Amniotic stem cell (primary cell): ENCODE results near the gene GRIA4.

ENCODE experiments used
- DNase-seq: peaks from one replicate; lab custom pipeline; 2025; lab: John Stamatoyannopoulos, UW

The GRIA4 gene

DNA sequence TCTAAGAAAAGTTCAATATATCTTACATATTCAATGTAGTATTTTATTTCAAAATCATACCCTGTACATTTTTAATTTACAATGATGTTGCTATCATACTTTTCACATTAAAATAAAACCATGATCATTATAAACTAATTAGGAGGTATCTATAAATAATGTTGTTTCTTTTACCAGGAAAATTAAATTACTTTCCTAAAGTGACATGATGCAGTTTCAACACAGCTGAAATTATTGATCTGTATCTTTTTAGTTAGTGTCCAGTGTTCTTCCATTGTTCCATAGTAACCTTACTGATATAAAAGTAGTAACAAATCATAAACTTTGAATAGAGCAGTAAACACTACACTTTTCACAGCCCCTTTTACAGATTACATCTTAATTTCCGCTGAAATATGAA, 29.7 kb downstream of the GRIA4 start:
- DNase-seq: no peak

DNA sequence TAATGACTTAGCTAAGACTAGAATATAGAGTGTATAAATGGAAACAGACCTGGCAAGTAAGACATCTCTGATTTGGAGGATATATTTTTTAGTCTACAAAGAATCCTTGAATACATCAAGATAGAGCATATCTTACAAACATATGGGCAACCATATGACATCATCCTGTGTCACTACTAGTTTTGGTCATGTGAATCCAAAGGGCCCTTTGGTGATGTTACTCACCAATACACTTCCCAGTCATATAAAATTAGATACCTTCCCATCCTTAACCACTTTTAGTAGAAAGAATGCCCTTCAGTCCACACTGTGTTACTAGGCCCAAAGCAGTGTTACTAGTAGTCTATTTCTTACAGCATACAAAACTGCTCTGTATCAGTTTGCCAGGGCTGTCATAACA, 31.6 kb downstream of the GRIA4 start:
- DNase-seq: no peak

GRCh38 chr11:105642870-105643269, 33.0 kb downstream of the GRIA4 start:
- DNase-seq: no peak

GRCh38 chr11:105644839-105645573, 35.1 kb downstream of the GRIA4 start:
- DNase-seq: no peak

GRCh38 chr11:105647780-105648179, 37.9 kb downstream of the GRIA4 start:
- no peak for DNase-seq

GRCh38 chr11:105648762-105649161, 38.9 kb downstream of the GRIA4 start:
- no peak for DNase-seq

GRCh38 chr11:105665281-105665680, 55.4 kb downstream of the GRIA4 start:
- DNase-seq: no peak

GRCh38 chr11:105667441-105667840, 57.6 kb downstream of the GRIA4 start:
- DNase-seq: no peak

DNA sequence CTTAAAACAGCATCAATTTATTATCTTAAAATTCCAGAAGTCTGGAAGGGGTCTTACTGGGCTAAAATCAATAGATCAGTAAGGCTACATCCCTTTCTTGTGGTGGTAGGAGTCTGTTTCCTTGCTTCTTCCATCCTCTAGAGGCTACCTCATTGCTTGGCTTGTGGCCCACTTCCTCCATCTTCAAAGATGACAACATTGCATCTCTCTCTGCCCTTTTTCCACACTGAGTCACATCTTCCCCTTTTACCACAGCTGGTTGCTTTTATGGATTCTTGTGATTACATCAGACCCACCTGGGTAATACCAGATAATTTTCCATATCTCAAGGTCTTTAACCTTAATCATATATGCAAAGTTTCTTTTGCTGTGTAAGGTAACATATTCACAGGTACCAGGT, 60.9 kb downstream of the GRIA4 start:
- no peak for DNase-seq

DNA sequence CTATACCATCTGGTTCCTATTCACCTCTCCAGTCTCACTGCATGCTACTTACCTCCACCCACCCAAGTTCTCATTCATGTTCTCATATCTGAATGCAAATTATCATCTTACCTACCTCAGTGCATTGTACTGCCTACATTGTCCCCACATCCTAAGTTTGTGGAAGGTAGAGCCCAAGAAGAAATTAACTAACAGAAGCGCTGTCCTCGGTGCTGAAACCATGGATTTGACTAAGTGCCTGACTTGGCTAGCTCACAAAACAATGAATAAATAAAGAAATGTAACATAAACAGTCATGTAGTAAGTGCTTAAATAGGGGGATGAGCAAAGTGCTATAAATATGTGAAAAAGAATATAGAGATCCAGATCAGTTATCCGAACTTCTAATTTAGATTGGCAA, 63.2 kb downstream of the GRIA4 start:
- peak; percentile 41 for DNase-seq

DNA sequence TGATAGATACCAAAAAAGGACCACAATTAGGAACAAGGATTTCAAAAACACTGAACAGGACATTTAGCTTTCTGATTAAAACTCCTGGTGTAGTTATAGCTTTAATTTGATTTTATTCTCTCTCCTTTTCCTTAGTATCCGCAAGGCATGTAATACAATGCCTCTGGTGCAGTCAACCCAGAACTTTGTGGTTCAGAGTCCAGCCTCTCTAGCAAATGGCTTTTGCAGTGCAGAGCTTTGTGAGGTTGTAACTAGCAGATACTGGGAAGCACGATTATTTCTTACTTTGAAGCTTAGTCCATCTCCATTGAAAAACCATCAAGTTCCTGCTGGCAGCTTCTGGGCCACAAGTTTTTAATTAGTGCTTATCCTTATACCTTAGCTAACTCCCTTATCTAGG, 79.8 kb downstream of the GRIA4 start:
- no peak for DNase-seq

GRCh38 chr11:105690467-105690866, 80.6 kb downstream of the GRIA4 start:
- no peak for DNase-seq

DNA sequence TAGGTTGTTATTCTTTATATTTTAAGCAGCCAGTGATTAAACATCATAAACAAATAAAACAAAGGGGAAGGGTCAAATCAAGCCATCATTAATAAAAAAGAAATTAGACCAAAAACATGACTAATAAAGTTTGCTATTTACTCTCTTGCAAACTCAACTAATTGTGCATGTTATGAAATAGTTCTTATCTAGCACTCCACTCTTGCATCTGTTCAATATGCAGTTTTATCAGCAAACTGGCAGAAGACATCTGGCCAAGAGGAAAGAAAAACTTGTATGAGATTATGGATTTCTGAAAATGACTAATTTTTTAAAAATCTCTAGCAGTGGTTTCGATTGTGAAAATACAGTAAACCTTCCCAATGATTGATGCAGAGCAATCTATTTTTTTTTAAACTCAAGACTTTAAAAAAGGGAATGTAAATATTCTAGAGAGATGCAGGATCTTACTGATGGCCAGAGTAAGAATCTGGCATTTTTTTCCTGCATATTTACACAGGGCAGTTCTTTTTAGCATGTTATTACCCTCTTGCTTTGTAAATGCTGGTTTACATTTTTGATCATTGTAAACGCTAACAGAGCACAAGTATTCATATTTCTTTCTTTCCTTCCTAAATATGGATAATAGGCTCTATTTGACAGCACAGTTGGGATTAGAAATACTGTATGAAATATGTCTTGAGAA, 83.3 kb downstream of the GRIA4 start:
- no peak for DNase-seq

DNA sequence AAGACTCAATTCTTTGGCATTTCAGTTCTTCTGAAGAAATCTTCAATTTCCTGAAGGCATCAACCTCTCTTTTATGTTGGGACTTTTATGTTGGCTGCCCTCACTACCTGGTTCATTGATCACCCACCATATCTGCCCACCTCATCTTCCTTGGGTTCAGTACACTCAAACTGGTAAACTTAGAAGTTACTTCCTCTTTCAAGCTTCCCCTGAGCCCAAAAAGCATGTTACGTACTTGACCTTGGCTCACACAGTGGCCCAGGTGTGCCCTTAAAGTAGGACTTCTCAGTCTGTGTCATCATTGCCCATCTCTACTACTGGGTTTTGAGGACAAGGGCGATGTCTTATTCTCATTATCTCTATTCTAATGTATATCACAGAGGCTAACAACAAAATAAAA, 86.1 kb downstream of the GRIA4 start:
- no peak for DNase-seq

- DNase-seq: no peak
Measured at GRCh38 chr11:105697291-105697690, 87.4 kb downstream of the GRIA4 start.

GRCh38 chr11:105699203-105699602, 89.3 kb downstream of the GRIA4 start:
- DNase-seq: no peak

DNA sequence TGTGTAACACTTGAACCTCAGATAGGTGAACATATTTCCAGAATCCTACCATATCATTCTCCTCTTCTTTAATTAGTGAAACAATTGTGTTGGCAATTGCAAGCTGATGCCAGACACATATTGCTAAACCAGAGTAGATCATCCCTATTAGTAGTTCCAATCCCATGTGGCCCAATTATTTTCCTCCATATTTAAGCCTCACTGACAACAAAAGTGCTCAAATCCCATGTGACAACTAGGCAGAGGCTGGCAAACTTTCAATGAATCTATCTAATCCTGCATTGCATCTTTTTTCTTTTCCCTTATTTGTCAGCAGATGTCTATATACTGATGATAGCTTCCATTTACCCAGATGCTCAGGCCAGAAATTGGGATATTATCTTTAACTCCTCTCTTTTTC, 90.4 kb downstream of the GRIA4 start:
- DNase-seq: no peak

DNA sequence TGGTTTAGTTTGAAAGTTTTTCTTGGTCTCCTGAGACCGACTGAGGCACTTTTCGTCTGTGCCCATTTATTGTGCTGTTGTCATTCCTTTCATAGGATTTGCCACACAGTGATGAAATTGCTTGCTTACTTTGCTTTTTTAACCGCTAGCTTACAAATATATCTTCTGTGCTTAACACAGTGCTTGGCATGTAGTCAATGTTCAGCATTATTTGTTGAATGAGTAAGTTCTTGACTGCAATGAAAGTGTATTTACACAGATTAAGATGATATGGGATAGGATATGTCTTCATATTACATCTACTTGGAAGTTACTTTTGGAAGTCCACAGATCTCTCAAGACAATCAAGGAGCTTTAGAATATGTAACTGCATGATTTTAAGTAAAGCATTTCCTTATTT, 91.2 kb downstream of the GRIA4 start:
- no peak for DNase-seq

GRCh38 chr11:105705786-105706530, 96.1 kb downstream of the GRIA4 start:
- DNase-seq: no peak

- DNase-seq: no peak
Measured at GRCh38 chr11:105713106-105713505, 103.2 kb downstream of the GRIA4 start.

GRCh38 chr11:105713696-105714095, 103.8 kb downstream of the GRIA4 start:
- DNase-seq: no peak

DNA sequence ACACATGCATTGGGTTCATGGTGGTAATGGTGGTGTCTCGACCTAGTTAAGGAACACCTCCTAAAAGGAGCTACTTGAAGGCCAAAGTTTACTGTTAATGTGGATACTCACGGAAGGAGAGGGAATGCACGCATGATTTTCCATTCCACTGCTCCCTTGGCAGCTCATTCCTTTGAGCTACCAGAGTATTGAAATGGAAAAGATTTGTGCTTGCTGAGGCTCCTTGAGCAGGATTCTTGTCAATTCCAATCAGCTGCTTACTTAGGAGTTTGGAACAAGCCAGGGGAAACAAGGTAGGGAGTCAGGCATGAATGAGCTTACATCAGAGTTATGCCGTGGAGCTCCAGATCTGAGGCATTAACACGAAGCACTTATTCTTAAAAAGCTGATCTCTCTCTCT, 108.8 kb downstream of the GRIA4 start:
- no peak for DNase-seq
